A549 (cell line): Measurements from ENCODE around the gene ABITRAM.

Experiments used
- CBX8 ChIP-seq: fragments of 200-600 bp; sonication (generic); IDR thresholded peaks from 2 replicates; pipeline ENCODE4 v1.6.1; 2016
- CEBPB ChIP-seq, 2 experiments: fragments of >200 bp in 1 of 2; sonication (Bioruptor Twin) in 1 of 2; formaldehyde crosslinking in 1 of 2; IDR thresholded peaks; 2 replicates each; pipeline ENCODE4 v1.6.1; 2012 to 2016
- HDAC2 ChIP-seq: fragments of 200-600 bp; sonication (generic); IDR thresholded peaks from 2 replicates; pipeline ENCODE4 v1.6.1; 2016
- JUNB ChIP-seq: fragments of >200 bp; sonication (Bioruptor Twin); formaldehyde crosslinking; IDR thresholded peaks from 2 replicates; pipeline ENCODE4 v1.6.1; 2016
- PBX3 ChIP-seq: IDR thresholded peaks from 2 replicates; pipeline ENCODE4 v1.6.1; 2012
- POLR2A ChIP-seq: IDR thresholded peaks from 2 replicates; pipeline ENCODE4 v1.6.1; 2012; ENCODE audit warnings: mild to moderate bottlenecking, low read length
- POLR2AphosphoS2 ChIP-seq: conservative IDR thresholded peaks from 2 replicates; pipeline ENCODE4 v1.6.1; 2012; ENCODE audit warnings: low read length, improper control_type of control experiment, inconsistent platforms
- RAD21 ChIP-seq, 2 experiments: fragments of >200 bp in 1 of 2; sonication (Bioruptor Twin) in 1 of 2; formaldehyde crosslinking in 1 of 2; IDR thresholded peaks in 1 of 2; conservative IDR thresholded peaks in 1 of 2; 2 replicates in 1 of 2; 3 replicates in 1 of 2; pipeline ENCODE4 v1.6.1; 2012 to 2018; ENCODE audit warnings: inconsistent platforms in 1 of 2
- RCOR1 ChIP-seq: fragments of 150-350 bp; IDR thresholded peaks from 2 replicates; pipeline ENCODE4 v1.6.1; 2014; ENCODE audit warnings: antibody characterized with exemption, low read length, low read depth
- RFX5 ChIP-seq: fragments of 450-650 bp; IDR thresholded peaks from 2 replicates; pipeline ENCODE4 v1.7.1; 2014; ENCODE audit warnings: antibody characterized with exemption, mild to moderate bottlenecking, moderate library complexity
- TF ChIP-seq, protein P1 (sequence below): fragments of >200 bp; sonication (Bioruptor Twin); formaldehyde crosslinking; IDR thresholded peaks from 3 replicates; pipeline ENCODE4 v1.5.1; 2016
- TF ChIP-seq, protein P2 (sequence below): fragments of 150-350 bp; IDR thresholded peaks from 2 replicates; pipeline ENCODE4 v1.6.1; 2014; ENCODE audit warnings: low read depth, mild to moderate bottlenecking, low read length
- TF ChIP-seq, protein P3 (sequence below): fragments of 200-600 bp; sonication (generic); IDR thresholded peaks from 2 replicates; pipeline ENCODE4 v1.6.1; 2016; ENCODE audit warnings: antibody characterized with exemption, mild to moderate bottlenecking, moderate library complexity

- TF ChIP-seq, protein P1, sequence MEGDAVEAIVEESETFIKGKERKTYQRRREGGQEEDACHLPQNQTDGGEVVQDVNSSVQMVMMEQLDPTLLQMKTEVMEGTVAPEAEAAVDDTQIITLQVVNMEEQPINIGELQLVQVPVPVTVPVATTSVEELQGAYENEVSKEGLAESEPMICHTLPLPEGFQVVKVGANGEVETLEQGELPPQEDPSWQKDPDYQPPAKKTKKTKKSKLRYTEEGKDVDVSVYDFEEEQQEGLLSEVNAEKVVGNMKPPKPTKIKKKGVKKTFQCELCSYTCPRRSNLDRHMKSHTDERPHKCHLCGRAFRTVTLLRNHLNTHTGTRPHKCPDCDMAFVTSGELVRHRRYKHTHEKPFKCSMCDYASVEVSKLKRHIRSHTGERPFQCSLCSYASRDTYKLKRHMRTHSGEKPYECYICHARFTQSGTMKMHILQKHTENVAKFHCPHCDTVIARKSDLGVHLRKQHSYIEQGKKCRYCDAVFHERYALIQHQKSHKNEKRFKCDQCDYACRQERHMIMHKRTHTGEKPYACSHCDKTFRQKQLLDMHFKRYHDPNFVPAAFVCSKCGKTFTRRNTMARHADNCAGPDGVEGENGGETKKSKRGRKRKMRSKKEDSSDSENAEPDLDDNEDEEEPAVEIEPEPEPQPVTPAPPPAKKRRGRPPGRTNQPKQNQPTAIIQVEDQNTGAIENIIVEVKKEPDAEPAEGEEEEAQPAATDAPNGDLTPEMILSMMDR, result no peak
- TF ChIP-seq CEBPB (IDR thresholded peaks at IDR 0.05), result no peak
- TF ChIP-seq, protein P2, sequence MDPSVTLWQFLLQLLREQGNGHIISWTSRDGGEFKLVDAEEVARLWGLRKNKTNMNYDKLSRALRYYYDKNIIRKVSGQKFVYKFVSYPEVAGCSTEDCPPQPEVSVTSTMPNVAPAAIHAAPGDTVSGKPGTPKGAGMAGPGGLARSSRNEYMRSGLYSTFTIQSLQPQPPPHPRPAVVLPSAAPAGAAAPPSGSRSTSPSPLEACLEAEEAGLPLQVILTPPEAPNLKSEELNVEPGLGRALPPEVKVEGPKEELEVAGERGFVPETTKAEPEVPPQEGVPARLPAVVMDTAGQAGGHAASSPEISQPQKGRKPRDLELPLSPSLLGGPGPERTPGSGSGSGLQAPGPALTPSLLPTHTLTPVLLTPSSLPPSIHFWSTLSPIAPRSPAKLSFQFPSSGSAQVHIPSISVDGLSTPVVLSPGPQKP, result no peak
- TF ChIP-seq HDAC2, result no peak
- TF ChIP-seq CBX8, result no peak
- no peak for TF ChIP-seq POLR2AphosphoS2
- TF ChIP-seq PBX3, result no peak
- TF ChIP-seq, protein P3, sequence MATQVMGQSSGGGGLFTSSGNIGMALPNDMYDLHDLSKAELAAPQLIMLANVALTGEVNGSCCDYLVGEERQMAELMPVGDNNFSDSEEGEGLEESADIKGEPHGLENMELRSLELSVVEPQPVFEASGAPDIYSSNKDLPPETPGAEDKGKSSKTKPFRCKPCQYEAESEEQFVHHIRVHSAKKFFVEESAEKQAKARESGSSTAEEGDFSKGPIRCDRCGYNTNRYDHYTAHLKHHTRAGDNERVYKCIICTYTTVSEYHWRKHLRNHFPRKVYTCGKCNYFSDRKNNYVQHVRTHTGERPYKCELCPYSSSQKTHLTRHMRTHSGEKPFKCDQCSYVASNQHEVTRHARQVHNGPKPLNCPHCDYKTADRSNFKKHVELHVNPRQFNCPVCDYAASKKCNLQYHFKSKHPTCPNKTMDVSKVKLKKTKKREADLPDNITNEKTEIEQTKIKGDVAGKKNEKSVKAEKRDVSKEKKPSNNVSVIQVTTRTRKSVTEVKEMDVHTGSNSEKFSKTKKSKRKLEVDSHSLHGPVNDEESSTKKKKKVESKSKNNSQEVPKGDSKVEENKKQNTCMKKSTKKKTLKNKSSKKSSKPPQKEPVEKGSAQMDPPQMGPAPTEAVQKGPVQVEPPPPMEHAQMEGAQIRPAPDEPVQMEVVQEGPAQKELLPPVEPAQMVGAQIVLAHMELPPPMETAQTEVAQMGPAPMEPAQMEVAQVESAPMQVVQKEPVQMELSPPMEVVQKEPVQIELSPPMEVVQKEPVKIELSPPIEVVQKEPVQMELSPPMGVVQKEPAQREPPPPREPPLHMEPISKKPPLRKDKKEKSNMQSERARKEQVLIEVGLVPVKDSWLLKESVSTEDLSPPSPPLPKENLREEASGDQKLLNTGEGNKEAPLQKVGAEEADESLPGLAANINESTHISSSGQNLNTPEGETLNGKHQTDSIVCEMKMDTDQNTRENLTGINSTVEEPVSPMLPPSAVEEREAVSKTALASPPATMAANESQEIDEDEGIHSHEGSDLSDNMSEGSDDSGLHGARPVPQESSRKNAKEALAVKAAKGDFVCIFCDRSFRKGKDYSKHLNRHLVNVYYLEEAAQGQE, result no peak
- no peak for TF ChIP-seq RCOR1
- TF ChIP-seq RAD21 (conservative IDR thresholded peaks at IDR 0.05 in 1 of 2, IDR thresholded peaks at IDR 0.05 in 1 of 2), result no peak
- no peak for TF ChIP-seq POLR2A
- TF ChIP-seq RFX5, result no peak
- TF ChIP-seq JUNB, result no peak
Measured at GRCh38 chr9:108963459-108964143, 29.4 kb downstream of the ABITRAM start.
